AG04449 (cell line): Measurements from ENCODE around the gene CSRNP3.

Experiments used
- CTCF ChIA-PET: fragments of 350-600 bp; formaldehyde crosslinking; extraction: SDS; loops from one replicate; lab custom pipeline; 2021; ENCODE audit warnings: antibody characterized with exemption; lab: Yijun Ruan, JAX
- POLR2A ChIA-PET: fragments of 400-600, 350-600 bp; formaldehyde crosslinking; extraction: SDS; loops from one replicate; lab custom pipeline; 2020; ENCODE audit warnings: antibody characterized with exemption, inconsistent platforms; lab: Yijun Ruan, JAX
- DNase-seq: peaks from one replicate; pipeline ENCODE4 v3.0.0-alpha.2; 2010; ENCODE audit warnings: low read depth, low spot score
- H3K4me3 ChIP-seq: 2 replicates; pipeline ENCODE4 v1.5.1; 2011; ENCODE audit warnings: low read depth, mild to moderate bottlenecking, control low read depth, low read length
- CTCF ChIP-seq: IDR thresholded peaks from one replicate; pipeline ENCODE4 v1.5.1; 2011; ENCODE audit warnings: mild to moderate bottlenecking, moderate library complexity, low read length, control low read depth, inconsistent platforms; ENCODE audit not compliant: insufficient read depth; ENCODE audit errors: missing control alignments

CSRNP3 gene

GRCh38 chr2:165472922-165473321 lies 3.4 kb downstream of the CSRNP3 start:
- H3K4me3 ChIP-seq, result no peak overlapping the region
- TF ChIP-seq CTCF, result no peak
- ChIA-PET CTCF (no interaction called here), POLR2A (no interaction called here)
- DNase-seq, result no peak

- no peak overlapping the region for H3K4me3 ChIP-seq
- TF ChIP-seq CTCF, result no peak
- ChIA-PET POLR2A (no interaction called here), CTCF (no interaction called here)
- no peak for DNase-seq
Measured at GRCh38 chr2:165474619-165475276, 5.2 kb downstream of the CSRNP3 start.

GRCh38 chr2:165475277-165476004 lies 5.9 kb downstream of the CSRNP3 start:
- ChIA-PET POLR2A (no interaction called here), CTCF (no interaction called here)
- H3K4me3 ChIP-seq, result no peak overlapping the region
- DNase-seq, result no peak
- no peak for TF ChIP-seq CTCF

DNA sequence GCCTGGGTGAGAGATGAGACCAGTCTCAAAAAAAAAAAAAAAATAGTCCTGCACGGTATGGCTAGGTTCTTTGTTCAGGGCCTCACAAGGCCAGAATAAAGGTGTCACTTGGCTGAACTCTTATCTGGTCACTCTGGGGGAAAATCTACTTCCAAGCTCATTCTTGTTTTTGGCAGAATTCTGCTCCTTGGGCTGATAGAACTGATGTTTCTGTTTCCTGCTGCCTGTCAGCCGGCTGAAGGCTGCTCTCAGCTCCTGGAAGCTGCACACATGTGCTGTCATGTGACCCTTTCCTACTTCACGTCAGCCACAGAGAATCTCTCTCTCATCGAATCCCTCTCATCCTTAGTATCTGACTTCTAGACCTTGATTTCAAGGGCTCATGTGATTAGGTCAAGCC lies 10.4 kb downstream of the CSRNP3 start:
- TF ChIP-seq CTCF, result no peak
- ChIA-PET POLR2A (interaction anchor here (0.7 kb wide), 1 partner anchor 55 kb away, joined by 4 read pairs; no protein-coding TSS in a partner anchor), CTCF (no interaction called here)
- DNase-seq, result no peak
- no peak overlapping the region for H3K4me3 ChIP-seq

DNA sequence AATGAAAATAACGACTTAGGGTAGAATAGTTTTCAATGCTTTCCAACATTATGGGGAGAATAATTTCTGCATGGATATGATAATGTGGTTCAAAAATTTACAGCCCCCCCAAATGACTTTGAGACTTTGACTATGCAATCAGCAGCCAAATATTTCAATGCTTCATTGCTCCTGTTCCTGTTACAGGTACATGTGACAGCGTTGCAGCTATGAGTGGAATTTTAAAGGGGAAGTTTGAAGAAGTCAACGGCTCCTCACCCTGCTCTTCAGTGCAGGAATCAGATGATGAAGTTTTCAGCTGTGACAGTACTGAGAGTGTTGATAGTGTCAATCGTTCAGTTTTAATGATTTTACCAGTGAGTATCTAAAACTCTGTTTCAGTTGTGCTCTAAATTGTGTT lies 25.1 kb downstream of the CSRNP3 start:
- TF ChIP-seq CTCF, result no peak
- ChIA-PET CTCF (no interaction called here), POLR2A (no interaction called here)
- DNase-seq, result no peak
- H3K4me3 ChIP-seq, result no peak overlapping the region

DNA sequence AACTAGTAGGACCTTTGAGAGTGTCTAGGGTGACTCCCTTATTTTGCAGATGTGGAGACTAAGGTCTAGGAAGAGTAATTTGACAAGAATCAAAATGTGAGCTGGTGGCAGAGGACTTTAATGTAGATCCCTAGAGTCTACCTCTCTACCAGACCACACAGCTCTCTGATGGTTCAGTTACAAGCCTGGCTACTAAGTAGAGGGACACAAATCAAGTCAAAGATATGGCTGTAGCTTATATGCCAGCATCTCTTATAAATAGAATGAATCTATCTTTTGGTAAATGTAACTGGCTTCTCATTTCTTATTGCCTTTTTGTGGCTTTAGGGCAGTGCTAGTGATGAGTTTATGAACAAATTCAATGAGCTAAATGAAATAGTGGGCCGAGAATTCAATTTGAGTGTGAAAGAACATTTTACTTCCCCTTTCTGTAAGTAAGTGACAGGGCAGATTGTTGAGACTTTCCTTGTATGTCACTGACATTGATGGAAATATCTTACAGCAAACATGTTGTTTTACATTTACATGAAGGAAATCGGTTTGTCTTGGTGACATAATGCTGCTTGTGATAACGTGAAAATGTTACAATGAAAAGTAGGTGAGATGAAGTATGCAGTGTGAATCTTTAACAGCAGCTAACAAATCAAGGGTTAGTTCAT lies 28.3 kb downstream of the CSRNP3 start:
- CTCF ChIA-PET, result no interaction called here
- no peak for TF ChIP-seq CTCF
- H3K4me3 ChIP-seq, result no peak overlapping the region
- POLR2A ChIA-PET, result no interaction called here
- DNase-seq, result no peak
